NCI-H2196 (cell line): ENCODE results near the gene URB2.
"Not testable (repeated sequence)": the region's sequence is repeated elsewhere in the genome, so short reads cannot be mapped to it uniquely, and the experiment has no call there.

Source experiments
- DNase-seq: peaks from one replicate; lab custom pipeline; 2025; ENCODE audit not compliant: unreplicated experiment; lab: John Stamatoyannopoulos, UW

Gene URB2

GRCh38 chr1:229625915-229626831, at the start of gene URB2, which contains the start of gene TAF5L:
TSS of gene URB2 (plus strand) at chr1:229626247. CDS start at chr1:229627634, 1,387 bp downstream.
TSS of gene TAF5L (minus strand) at chr1:229626122. CDS start at chr1:229614482, 11,640 bp downstream.
- peak; percentile 95 for DNase-seq

GRCh38 chr1:229578168-229579058, 47.6 kb upstream of the URB2 start:
- DNase-seq: no peak

GRCh38 chr1:229579059-229579673, 46.9 kb upstream of the URB2 start:
- peak; percentile 71 for DNase-seq

- no peak for DNase-seq
Measured at GRCh38 chr1:229581485-229581884, 44.6 kb upstream of the URB2 start.

- peak; percentile 75 for DNase-seq
Measured at GRCh38 chr1:229582011-229582694, 43.9 kb upstream of the URB2 start.

- DNase-seq: no peak
Measured at GRCh38 chr1:229582715-229583114, 43.3 kb upstream of the URB2 start.

GRCh38 chr1:229585338-229585737, 40.7 kb upstream of the URB2 start:
- no peak for DNase-seq

GRCh38 chr1:229590119-229590518, 35.9 kb upstream of the URB2 start:
- DNase-seq: no peak

GRCh38 chr1:229593800-229594199, 32.2 kb upstream of the URB2 start:
- no peak for DNase-seq

- no peak for DNase-seq
Measured at GRCh38 chr1:229594227-229595008, 31.6 kb upstream of the URB2 start.

- DNase-seq: not testable (repeated sequence)
Measured at GRCh38 chr1:229595876-229596275, 30.2 kb upstream of the URB2 start.

GRCh38 chr1:229596925-229597699, 28.9 kb upstream of the URB2 start:
- no peak for DNase-seq

GRCh38 chr1:229597877-229598276, 28.2 kb upstream of the URB2 start:
- DNase-seq: no peak

- DNase-seq: no peak
Measured at GRCh38 chr1:229599218-229599954, 26.7 kb upstream of the URB2 start.

GRCh38 chr1:229600229-229600628, 25.8 kb upstream of the URB2 start:
- DNase-seq: no peak

GRCh38 chr1:229603371-229604005, 22.6 kb upstream of the URB2 start:
- DNase-seq: no peak

GRCh38 chr1:229607370-229607769, 18.7 kb upstream of the URB2 start:
- no peak for DNase-seq

- no peak for DNase-seq
Measured at GRCh38 chr1:229608590-229608989, 17.5 kb upstream of the URB2 start.
